HG03457 (cell line): ENCODE data around the gene WWOX.

ENCODE experiments used
- ATAC-seq: cut with Tn5 transposase; IDR thresholded peaks from one replicate; pipeline ENCODE4 v1.9.1; 2021; ENCODE audit warnings: moderate number of reproducible peaks; ENCODE audit not compliant: unreplicated experiment

The WWOX gene

GRCh38 chr16:78955206-78955605, 855.8 kb downstream of the WWOX start:
- ATAC-seq: no peak

DNA sequence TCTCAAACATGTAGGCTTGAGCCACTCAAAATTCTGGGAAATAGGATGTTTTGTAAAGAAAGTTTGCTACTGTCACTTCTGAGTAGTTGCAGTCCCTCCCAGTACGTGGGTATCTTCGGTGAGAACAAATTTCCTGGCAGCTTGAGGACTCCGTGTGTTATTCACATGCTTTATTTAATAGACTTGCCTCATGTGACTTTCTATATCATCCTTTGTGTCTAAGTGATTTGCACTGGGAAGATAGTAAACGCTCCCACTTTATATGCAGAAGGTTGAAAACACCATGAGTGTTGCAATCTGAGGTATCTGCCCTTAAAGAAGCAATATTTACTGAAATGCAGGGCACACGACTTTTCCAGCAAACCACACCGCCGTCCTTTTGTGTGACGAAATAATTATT, 857.4 kb downstream of the WWOX start:
- no peak for ATAC-seq

GRCh38 chr16:78957317-78958100, 858.1 kb downstream of the WWOX start:
- no peak for ATAC-seq

DNA sequence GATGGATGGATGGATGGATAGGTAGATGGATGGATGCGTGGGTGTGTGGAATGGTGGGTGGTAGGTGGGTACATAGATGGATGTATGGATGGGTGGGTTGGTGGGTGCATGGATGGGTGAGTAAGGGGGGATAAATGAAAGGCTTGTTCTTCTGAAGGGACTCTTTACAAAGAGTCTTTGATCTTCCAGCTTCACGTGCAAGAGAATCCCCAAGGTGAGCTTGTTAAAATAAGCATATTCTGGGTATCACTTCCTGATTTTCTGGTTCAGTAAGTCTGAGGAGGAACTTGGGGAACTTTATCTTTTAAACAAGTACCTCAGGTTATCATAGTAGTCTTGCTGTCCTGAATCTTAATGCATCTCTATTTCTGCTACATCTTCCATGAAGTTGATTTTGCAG, 862.0 kb downstream of the WWOX start:
- ATAC-seq: no peak

- ATAC-seq: peak; percentile 80
Measured at GRCh38 chr16:78962457-78962929, 863.0 kb downstream of the WWOX start.

DNA sequence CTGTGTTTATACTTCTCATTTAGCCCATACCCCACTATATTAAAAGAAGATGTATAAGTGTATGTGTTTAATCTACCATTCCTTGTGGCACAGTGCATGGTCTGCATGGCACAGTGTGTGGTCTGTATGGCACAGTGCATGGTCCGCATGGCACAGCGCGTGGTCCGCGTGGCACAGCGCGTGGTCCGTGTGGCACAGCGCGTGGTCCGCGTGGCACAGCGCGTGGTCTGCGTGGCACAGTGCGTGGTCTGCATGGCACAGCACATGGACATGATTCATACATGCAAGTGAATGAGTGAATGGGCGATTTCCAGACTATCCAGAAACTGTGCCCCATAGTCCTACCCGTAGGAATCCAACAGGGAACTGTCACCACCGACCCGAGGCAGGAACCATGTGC, 868.5 kb downstream of the WWOX start:
- no peak for ATAC-seq

GRCh38 chr16:78969721-78970120, 870.3 kb downstream of the WWOX start:
- ATAC-seq: no peak

- no peak for ATAC-seq
Measured at GRCh38 chr16:78970650-78971049, 871.2 kb downstream of the WWOX start.

DNA sequence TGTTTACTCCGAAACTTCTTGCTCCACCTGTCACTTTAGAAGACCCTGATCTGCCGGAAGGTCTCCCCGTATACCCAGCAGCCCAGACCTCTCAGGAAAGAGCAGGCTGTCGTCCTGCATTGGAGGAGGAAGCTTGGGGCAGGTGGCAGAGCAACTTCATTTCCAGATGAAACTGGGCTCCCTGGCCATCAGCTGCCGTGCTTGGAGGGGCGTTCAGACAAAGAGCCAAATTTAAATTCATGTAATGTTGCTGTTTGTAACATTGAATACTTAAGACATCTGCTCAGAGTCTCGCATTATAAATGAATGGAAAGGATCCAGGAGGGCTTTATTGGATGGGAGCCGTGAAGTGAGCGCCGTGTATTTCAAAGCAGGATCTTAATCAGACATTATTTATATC, 872.6 kb downstream of the WWOX start:
- ATAC-seq: no peak

DNA sequence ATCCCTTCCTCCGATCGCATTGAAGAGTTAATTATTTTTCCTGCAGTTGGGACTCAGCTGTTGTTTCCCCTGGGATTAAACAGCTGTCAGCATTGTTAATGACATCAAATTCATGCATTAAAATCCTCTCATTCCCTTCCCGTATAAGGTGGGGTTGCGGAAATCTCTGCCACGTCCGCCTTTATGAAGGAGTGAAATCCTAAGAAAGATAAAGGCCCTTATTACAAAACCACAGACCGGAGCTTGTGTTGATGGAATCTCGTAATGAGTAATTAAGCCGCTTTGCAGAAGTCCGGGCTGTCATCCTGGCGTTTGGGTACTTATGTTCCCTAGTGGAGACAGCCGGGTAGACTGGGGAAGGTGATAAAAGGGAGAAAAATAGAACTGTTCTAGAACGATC, 873.5 kb downstream of the WWOX start:
- no peak for ATAC-seq

DNA sequence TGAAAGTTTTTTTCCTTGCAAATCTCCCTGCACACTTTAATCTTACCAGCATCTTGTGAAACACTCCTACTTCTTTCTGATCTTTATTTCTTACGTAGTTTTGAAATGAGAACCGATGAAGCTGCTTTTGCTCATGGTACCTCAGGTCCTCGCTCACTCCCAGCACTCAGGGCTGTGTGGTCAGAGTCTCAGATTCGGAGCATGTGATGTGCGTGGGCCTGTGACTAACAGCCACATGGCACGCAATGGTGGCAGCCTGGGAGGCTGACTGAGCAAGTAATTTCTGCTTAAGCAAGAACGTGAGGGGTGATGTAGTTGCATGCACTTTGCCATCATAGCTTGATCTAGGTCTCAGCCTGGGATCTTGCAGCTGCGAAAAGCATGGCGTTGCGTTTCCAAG, 876.8 kb downstream of the WWOX start:
- ATAC-seq: no peak

DNA sequence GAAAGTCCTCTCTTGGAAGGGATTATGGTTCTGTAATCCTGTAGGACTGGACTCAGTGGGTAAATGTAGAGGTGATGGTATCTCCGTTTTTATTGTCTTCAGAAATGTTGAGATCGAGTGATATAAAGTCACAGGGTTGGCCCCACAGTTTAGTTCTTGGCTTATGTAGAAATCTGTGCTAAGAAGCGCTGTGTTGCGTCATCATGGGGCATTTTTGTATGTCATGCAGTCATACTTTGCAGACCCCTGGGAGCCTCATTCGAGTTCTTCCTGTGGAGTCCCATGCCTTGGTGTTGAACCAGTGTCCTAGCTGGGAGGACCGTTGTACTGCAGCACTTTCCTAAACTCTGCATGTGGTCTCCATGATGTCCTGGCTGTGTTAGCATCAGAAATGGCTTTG, 881.4 kb downstream of the WWOX start:
- no peak for ATAC-seq

GRCh38 chr16:78982096-78982744, 882.8 kb downstream of the WWOX start:
- no peak for ATAC-seq

DNA sequence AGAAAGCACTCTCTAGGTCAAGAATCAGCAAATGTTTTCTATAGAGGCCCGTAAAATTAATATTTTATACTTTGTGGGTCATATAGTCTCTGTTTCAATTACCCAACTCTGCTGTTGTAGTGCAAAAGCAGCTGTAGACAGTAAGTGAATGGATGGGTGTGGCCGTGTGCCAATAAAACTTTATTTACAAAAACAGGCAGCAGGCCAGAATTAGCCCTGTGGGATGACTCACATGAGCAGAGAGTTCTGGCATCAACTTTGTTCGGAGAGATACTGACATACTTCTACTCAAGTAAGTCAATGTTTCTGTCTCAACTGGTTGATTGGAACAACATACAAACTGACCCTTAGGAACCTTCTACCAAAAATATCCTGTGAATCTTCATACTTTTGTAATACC, 884.9 kb downstream of the WWOX start:
- no peak for ATAC-seq

GRCh38 chr16:78984887-78985464, 885.5 kb downstream of the WWOX start:
- ATAC-seq: no peak

GRCh38 chr16:78985716-78986605, 886.5 kb downstream of the WWOX start:
- ATAC-seq: no peak

DNA sequence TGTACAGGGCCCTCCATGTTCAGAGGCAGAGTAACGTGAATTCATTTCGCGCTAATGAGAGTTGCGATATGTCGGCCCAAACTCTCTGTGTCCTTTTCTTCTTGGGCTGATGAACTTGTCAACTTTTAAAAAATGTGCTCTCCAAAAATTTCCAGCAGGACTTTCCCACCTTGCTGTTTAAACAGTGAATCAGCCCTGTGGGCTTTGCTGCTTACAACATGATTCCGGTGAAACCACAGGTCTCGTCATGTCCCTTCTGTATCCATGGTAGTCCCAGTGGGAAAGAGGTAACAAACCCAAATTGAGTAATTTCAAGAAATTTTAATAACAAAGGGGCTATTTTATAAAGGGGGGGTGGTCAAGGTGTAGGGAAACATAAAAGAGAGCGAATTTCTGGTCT, 888.2 kb downstream of the WWOX start:
- no peak for ATAC-seq

DNA sequence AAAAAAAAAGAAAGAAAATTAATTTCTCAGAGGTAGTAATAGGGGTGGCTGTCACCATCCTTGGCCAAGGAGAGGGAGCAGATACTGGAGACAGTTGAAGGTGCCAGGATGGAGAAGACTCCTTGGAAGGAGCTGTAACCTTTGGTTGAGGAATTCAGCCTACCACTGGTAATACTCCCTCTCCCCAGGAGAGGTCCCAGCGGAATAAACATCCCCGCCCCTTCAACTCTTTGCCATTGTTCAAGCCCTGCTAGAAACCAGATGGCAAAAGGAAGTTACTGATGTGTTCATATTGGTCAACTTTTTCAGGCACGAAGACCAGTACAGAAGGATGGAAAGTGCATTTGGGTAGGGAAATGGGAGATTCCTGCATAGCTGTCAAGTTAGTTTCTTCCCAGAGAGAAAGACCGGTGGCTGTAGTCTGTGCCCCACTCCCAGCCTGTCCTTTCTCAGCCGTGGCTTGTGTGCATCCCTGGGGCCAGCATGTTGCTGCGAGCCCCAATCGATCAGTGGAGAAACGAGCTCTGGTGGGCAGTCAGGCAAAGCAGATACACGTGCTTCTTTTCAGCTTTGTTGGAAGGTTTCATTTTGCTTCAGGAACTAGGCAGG, 889.0 kb downstream of the WWOX start:
- no peak for ATAC-seq

GRCh38 chr16:78990309-78990701, 890.9 kb downstream of the WWOX start:
- ATAC-seq: no peak

DNA sequence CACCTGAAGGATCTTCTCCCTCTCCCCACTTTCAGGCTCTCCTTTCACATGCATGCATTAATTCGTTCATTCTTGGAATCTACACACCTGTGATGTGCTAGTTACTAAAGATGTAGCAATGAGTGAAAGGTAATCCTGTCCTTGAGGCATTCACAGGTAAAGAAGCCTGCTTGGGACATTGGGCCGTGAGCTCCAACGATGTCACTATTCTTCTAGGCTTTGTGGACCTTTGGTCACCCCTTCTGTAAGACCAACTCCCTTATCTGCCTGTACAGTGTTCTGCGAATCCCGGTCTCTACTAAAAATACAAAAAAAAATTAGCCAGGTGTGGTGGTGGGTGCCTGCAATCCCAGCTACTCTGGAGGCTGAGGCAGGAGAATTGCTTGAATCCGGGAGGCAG, 892.5 kb downstream of the WWOX start:
- ATAC-seq: no peak

DNA sequence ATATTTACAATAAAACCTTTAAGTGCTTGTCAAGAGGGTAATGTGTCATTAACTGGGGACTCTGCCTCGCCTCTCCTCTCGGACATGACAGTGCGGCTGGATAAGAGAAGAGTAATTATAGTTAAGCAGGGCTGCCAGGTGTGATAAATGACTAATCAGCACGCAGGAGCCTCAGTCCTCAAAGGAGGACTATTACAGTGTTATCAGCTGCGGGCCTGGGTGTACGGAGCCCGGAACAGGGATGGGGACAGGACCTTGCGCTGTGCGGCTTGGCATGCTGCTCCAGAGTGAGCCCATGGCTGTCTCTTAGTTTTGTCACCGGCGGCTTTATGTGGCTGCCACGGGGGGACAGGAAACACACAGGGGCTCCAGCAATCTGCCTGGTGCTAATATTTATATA, 893.9 kb downstream of the WWOX start:
- ATAC-seq: no peak
